ENCODE measurements around the gene CARMIL1. TPM values are rescaled to one million over a fixed set of nuclear protein-coding genes. Genes with fewer than 3 reads are reported as not detected.

The CARMIL1 gene
- polyA plus RNA-seq, 1 of the 3 experiments (the other 2 are of a cell fraction), result 1.7 TPM

GRCh38 chr6:25669413-25669812 lies 390.2 kb downstream of the CARMIL1 start:
- H3K27me3 ChIP-seq (ENCODE audit: insufficient read depth), result no peaks in the 10 kb centered on the region; the same call in 1 of the 2 replicates
- no peaks in the 10 kb centered on the region; a peak in 1 of 4 replicates for H3K4me1 ChIP-seq (ENCODE audit: control insufficient read depth in 1 of 2, insufficient read depth in 2 of 2, low read depth in 1 of 2, low read length in 1 of 2)
- H4K20me1 ChIP-seq (ENCODE audit: insufficient read depth), result no peaks in the 10 kb centered on the region
- no peak overlapping the region for H3K9ac ChIP-seq
- DNase-seq, result no peak
- H2AFZ ChIP-seq (ENCODE audit: low read depth), result no peak overlapping the region
- ChIA-PET POLR2A (no interaction called here), CTCF (interaction anchor here (1.2 kb wide), 1 partner anchor 51 kb away, joined by 5 read pairs; no protein-coding TSS in a partner anchor)
- no peaks in the 10 kb centered on the region for H3K79me2 ChIP-seq (ENCODE audit: insufficient read depth)
- 86% methylated on average over 5 of the region's 5 CpGs for WGBS (ENCODE audit: low lambda C conversion rate)
- no peaks in the 10 kb centered on the region for H3K9me3 ChIP-seq
- TF ChIP-seq RAD21 (IDR thresholded peaks at IDR 0.05; ENCODE audit: low read length) (no peak), IRF3 (IDR thresholded peaks at IDR 0.05; ENCODE audit: low read depth, low read length) (no peak), USF2 (IDR thresholded peaks at IDR 0.05; ENCODE audit: borderline replicate concordance, low read depth, low read length) (no peak), SMC3 (IDR thresholded peaks at IDR 0.05; ENCODE audit: low read depth, low read length) (no peak), TCF12 (IDR thresholded peaks at IDR 0.05) (no peak), JUND (IDR thresholded peaks at IDR 0.05) (no peak), ELF1 (IDR thresholded peaks at IDR 0.05) (no peak), TAF1 (IDR thresholded peaks at IDR 0.05; ENCODE audit: borderline replicate concordance, low read depth, low read length) (no peak), MEF2A (IDR thresholded peaks at IDR 0.05; ENCODE audit: borderline replicate concordance, low read depth) (no peak), PBX3 (IDR thresholded peaks at IDR 0.05) (no peak), GATA2 (CRISPR knock-in tag; IDR thresholded peaks at IDR 0.05) (no peak), FOSL2 (IDR thresholded peaks at IDR 0.05; ENCODE audit: borderline replicate concordance, low read depth) (no peak), SIN3A (IDR thresholded peaks at IDR 0.05; ENCODE audit: borderline replicate concordance, low read depth, low read length) (no peak), USF1 (IDR thresholded peaks at IDR 0.05; ENCODE audit: borderline replicate concordance, low read depth) (no peak), MAX (IDR thresholded peaks at IDR 0.05; ENCODE audit: low read depth) (no peak), EZH2phosphoT487 (IDR thresholded peaks at IDR 0.05; ENCODE audit: borderline replicate concordance, low read depth) (no peak)
- H3F3A ChIP-seq (replicated peaks; ENCODE audit: insufficient read depth), result no peaks in the 10 kb centered on the region
- no peak overlapping the region for H3K27ac ChIP-seq (ENCODE audit: low read depth in 2 of 2, low read length in 1 of 2)
- no peak overlapping the region for H3K4me2 ChIP-seq
- H3K4me3 ChIP-seq (ENCODE audit: low read depth in 2 of 2, low read length in 1 of 2), result no peak overlapping the region
- no peaks in the 10 kb centered on the region for H3K36me3 ChIP-seq (replicated peaks in 1 of 2; ENCODE audit: control insufficient read depth in 1 of 2, insufficient read depth in 2 of 2, low read length in 1 of 2)
- H3K9me2 ChIP-seq, result no peaks in the 10 kb centered on the region

Small RNA genes lying within 50 kb of the gene (small RNA-seq; reads per million reads assigned to genes)
- 0 reads per million in 7 experiments for gene RF00019
- gene RNU6-987P, result 0 reads per million in 7 experiments
